HepG2 (cell line): Measurements from ENCODE around the gene CDK17. TPM values are rescaled to one million over a fixed set of nuclear protein-coding genes. Genes with fewer than 3 reads are reported as not detected.

Experiments used
- ATAC-seq: fragments of 200-7000 bp; cut with Tn5 transposase; 3 replicates; pipeline ENCODE4 v1.9.1; 2020; ENCODE audit warnings: mild to moderate bottlenecking, moderate library complexity
- BruUV-seq: library from RNA; stranded (reverse); fragments of 400-500 nt; replicated peaks from 2 replicates; lab custom pipeline; 2021; lab: Mats Ljungman, UMichigan
- CTCF ChIA-PET: fragments of 300-600 bp; formaldehyde crosslinking; extraction: SDS; loops from one replicate; lab custom pipeline; 2021; ENCODE audit warnings: low total read pairs, inconsistent platforms, low intra/inter-chr PET ratio; lab: Yijun Ruan, JAX
- POLR2A ChIA-PET: fragments of 350-600 bp; sonication (Branson Sonifier 250); formaldehyde crosslinking; loops from one replicate; lab custom pipeline; 2020; ENCODE audit warnings: antibody characterized with exemption, inconsistent platforms; lab: Yijun Ruan, JAX
- DNase-seq: peaks from one replicate; pipeline ENCODE4 v3.0.0-alpha.2; 2015; ENCODE audit warnings: low spot score
- FAIRE-seq: peaks from 3 replicates; lab custom pipeline; 2011; peaks lifted over from hg19 to GRCh38; lab: Jason Lieb, UNC
- H2AFZ ChIP-seq: one replicate; pipeline ENCODE4 v1.6.1; 2011; ENCODE audit warnings: low read length, inconsistent platforms
- H3K27ac ChIP-seq: fragments of 300-600 bp; 3 replicates; pipeline ENCODE4 v1.8.0; 2011; ENCODE audit warnings: mixed run types, mild to moderate bottlenecking, mixed read lengths, low read length, inconsistent platforms; ENCODE audit not compliant: insufficient read depth; ENCODE audit errors: extremely low read length
- H3K27me3 ChIP-seq, 2 experiments: fragments of 200-600 bp in 1 of 2; 2 replicates in 1 of 2; 3 replicates in 1 of 2; pipeline versions ENCODE4 v1.6.0 to v1.8.0; 2011; ENCODE audit warnings: low read length in 2 of 2, mild to moderate bottlenecking in 2 of 2, moderate library complexity in 2 of 2, inconsistent platforms in 1 of 2; ENCODE audit not compliant: insufficient read depth in 2 of 2, control insufficient read depth in 1 of 2
- H3K36me3 ChIP-seq, 2 experiments: fragments of 200-600 bp in 1 of 2; replicated peaks in 1 of 2; 2 replicates in 1 of 2; 3 replicates in 1 of 2; pipeline versions ENCODE4 v1.5.1 to v1.8.0; 2011; ENCODE audit warnings: low read length in 2 of 2, inconsistent platforms in 1 of 2; ENCODE audit not compliant: insufficient read depth in 2 of 2, control insufficient read depth in 1 of 2
- H3K4me1 ChIP-seq: 2 replicates; pipeline ENCODE4 v1.5.1; 2012; ENCODE audit warnings: low read length, inconsistent platforms; ENCODE audit not compliant: insufficient read depth
- H3K4me2 ChIP-seq: 2 replicates; pipeline ENCODE4 v1.6.0; 2011; ENCODE audit warnings: low read depth, low read length, inconsistent platforms
- H3K4me3 ChIP-seq, 3 experiments: fragments of 200-600 bp in 1 of 3; sonication (generic), shearing (Covaris generic) in 1 of 3; replicated peaks in 1 of 3; 2 replicates each; pipeline ENCODE4 v1.5.1; 2011 to 2016; ENCODE audit warnings: low read length in 3 of 3, inconsistent platforms in 2 of 3, low read depth in 2 of 3, mild to moderate bottlenecking in 2 of 3, control low read depth in 1 of 3, mixed read lengths in 1 of 3; ENCODE audit not compliant: insufficient read depth in 1 of 3
- H3K79me2 ChIP-seq: one replicate; pipeline ENCODE4 v1.6.1; 2011; ENCODE audit warnings: low read length, inconsistent platforms; ENCODE audit not compliant: insufficient read depth
- H3K9ac ChIP-seq: 2 replicates; pipeline ENCODE4 v1.6.0; 2011; ENCODE audit warnings: mild to moderate bottlenecking, low read depth, low read length, inconsistent platforms; ENCODE audit not compliant: insufficient read depth
- H3K9me3 ChIP-seq: 2 replicates; pipeline ENCODE4 v1.5.1; 2012; ENCODE audit warnings: mild to moderate bottlenecking, low read length
- H4K20me1 ChIP-seq: 2 replicates; pipeline ENCODE4 v1.6.0; 2011; ENCODE audit warnings: inconsistent platforms, mild to moderate bottlenecking, low read length, moderate library complexity; ENCODE audit not compliant: insufficient read depth
- CHD4 ChIP-seq: fragments of 200-600 bp; sonication (generic); IDR thresholded peaks from 2 replicates; pipeline ENCODE4 v1.7.0; 2017; ENCODE audit warnings: mild to moderate bottlenecking, low read length, borderline replicate concordance
- FOSL1 ChIP-seq: sonication (generic); formaldehyde crosslinking; IDR thresholded peaks from 2 replicates; pipeline ENCODE4 v1.9.0; 2021; ENCODE audit warnings: missing genetic modification reagents, borderline replicate concordance
- GMEB2 ChIP-seq: IDR thresholded peaks from 2 replicates; pipeline ENCODE4 v1.6.1; 2016; ENCODE audit warnings: missing biosample characterization, missing genetic modification reagents, low read depth
- MIXL1 ChIP-seq: IDR thresholded peaks from 2 replicates; pipeline ENCODE4 v1.6.1; 2016
- NBN ChIP-seq: fragments of 450-650 bp; conservative IDR thresholded peaks from 2 replicates; pipeline ENCODE4 v1.6.1; 2017
- NFATC3 ChIP-seq: sonication (generic); formaldehyde crosslinking; IDR thresholded peaks from 2 replicates; pipeline ENCODE4 v1.5.1; 2020; ENCODE audit warnings: mild to moderate bottlenecking, missing genetic modification reagents
- RCOR2 ChIP-seq: IDR thresholded peaks from 2 replicates; pipeline ENCODE4 v1.6.1; 2016; ENCODE audit warnings: missing biosample characterization, missing genetic modification reagents
- REL ChIP-seq: sonication (generic); formaldehyde crosslinking; conservative IDR thresholded peaks from 2 replicates; pipeline ENCODE4 v1.8.0; 2022; ENCODE audit warnings: mild to moderate bottlenecking, missing genetic modification reagents, moderate library complexity
- ZNF749 ChIP-seq: sonication (generic); formaldehyde crosslinking; IDR thresholded peaks from 2 replicates; pipeline ENCODE4 v1.8.0; 2022; ENCODE audit warnings: mild to moderate bottlenecking, missing genetic modification reagents, moderate library complexity, borderline replicate concordance
- ZNF878 ChIP-seq: sonication (generic); formaldehyde crosslinking; IDR thresholded peaks from 2 replicates; pipeline ENCODE4 v1.8.1; 2023; ENCODE audit warnings: mild to moderate bottlenecking, missing genetic modification reagents, moderate library complexity
- ZSCAN22 ChIP-seq: sonication (generic); formaldehyde crosslinking; IDR thresholded peaks from 2 replicates; pipeline ENCODE4 v1.4.0; 2020; ENCODE audit warnings: mild to moderate bottlenecking, missing genetic modification reagents
- WGBS: methylation state at CpG from one replicate; pipeline ENCODE4 v1.1.6; 2017; ENCODE audit warnings: low lambda C conversion rate; 5-methylcytosine and 5-hydroxymethylcytosine counted together
- in situ Hi-C: cut with HindIII; loops from 2 replicates; pipeline ENCODE4 v1.10.0; 2017; ENCODE audit warnings: low pct_unique_long_range_greater_than_20kb; ENCODE audit not compliant: extremely low pct_ligation_motif_present
- intact Hi-C: fragments of 100-400 bp; cut with micrococcal nuclease; formaldehyde crosslinking; loops from one replicate; pipeline ENCODE4 v1.10.0; 2022; ENCODE audit not compliant: unreplicated experiment
- polyA plus RNA-seq, 8 experiments: library from polyadenylated mRNA; depleted of rRNA in 3 of 8; stranded (reverse) in 7 of 8; unstranded in 1 of 8; fragments of >200 nt; fragmentation: Illumina TruSeq in 4 of 8; extraction: Trizol in 4 of 8; gene quantifications; 2 replicates each; pipeline versions ENCODE4 v1.2.1 to v1.2.3, GENCODE V29; 2011 to 2016; ENCODE audit warnings: low read depth in 4 of 8, missing spikeins in 1 of 8, mixed read lengths in 1 of 8; ENCODE audit not compliant: insufficient read depth in 1 of 8
- total RNA-seq, 5 experiments: library from RNA; depleted of rRNA; stranded (reverse); fragments of >200 nt; fragmentation: Illumina TruSeq; extraction: Trizol; gene quantifications; 2 replicates each; pipeline ENCODE4 v1.2.3, GENCODE V29; 2016; ENCODE audit warnings: low read depth in 1 of 5
- TF ChIP-seq, protein P1 (sequence below): sonication (generic); formaldehyde crosslinking; IDR thresholded peaks from 2 replicates; pipeline ENCODE4 v1.4.0; 2020; ENCODE audit warnings: missing genetic modification reagents, mild to moderate bottlenecking, borderline replicate concordance
- TF ChIP-seq, protein P2 (sequence below), 2 experiments: sonication (generic) in 1 of 2; formaldehyde crosslinking in 1 of 2; IDR thresholded peaks; 2 replicates each; pipeline versions ENCODE4 v1.4.0 to v1.6.1; 2018 to 2020; ENCODE audit warnings: missing genetic modification reagents in 2 of 2, borderline replicate concordance in 1 of 2, low read depth in 1 of 2, mild to moderate bottlenecking in 1 of 2, missing biosample characterization in 1 of 2

The CDK17 gene
- total and polyA plus RNA-seq, 2 of the 13 experiments (the other 11 are each of a cell fraction or from before 2014, with no cell fraction given): 9.9 to 22.3 TPM

GRCh38 chr12:96237035-96237434 lies 163.2 kb downstream of the CDK17 start:
- no peaks in the 10 kb centered on the region for H4K20me1 ChIP-seq
- no peak for ATAC-seq
- H3K79me2 ChIP-seq: no peaks in the 10 kb centered on the region

More at GRCh38 chr12:96237035-96237434, 163.2 kb downstream of the CDK17 start:
- Histone ChIP-seq H3K27ac (no peak overlapping the region), H3K36me3 (no peaks in the 10 kb centered on the region), H2AFZ (no peak overlapping the region), H3K4me2 (no peak overlapping the region), H3K4me3 (no peak overlapping the region), H3K9me3 (no peaks in the 10 kb centered on the region), H3K9ac (no peak overlapping the region), H3K27me3 (no peaks in the 10 kb centered on the region), H3K4me1 (peaks cover 7% of the 10 kb centered on the region)
- in situ Hi-C loops (no loop called here), intact Hi-C loops (no loop called here)
- DNase-seq: no peak
- WGBS: 97% methylated on average over 5 of the region's 7 CpGs
- POLR2A ChIA-PET: no interaction called here
- CTCF ChIA-PET: no interaction called here
- no TSS peak for BruUV-seq
- no peak for FAIRE-seq
- TF ChIP-seq CHD4: no peak
- no peak for TF ChIP-seq ZSCAN22
- no peak for TF ChIP-seq RCOR2 (CRISPR knock-in tag)
- TF ChIP-seq ZNF749: no peak
- no peak for TF ChIP-seq REL
- TF ChIP-seq MIXL1 (CRISPR knock-in tag): no peak
- TF ChIP-seq, protein P1, sequence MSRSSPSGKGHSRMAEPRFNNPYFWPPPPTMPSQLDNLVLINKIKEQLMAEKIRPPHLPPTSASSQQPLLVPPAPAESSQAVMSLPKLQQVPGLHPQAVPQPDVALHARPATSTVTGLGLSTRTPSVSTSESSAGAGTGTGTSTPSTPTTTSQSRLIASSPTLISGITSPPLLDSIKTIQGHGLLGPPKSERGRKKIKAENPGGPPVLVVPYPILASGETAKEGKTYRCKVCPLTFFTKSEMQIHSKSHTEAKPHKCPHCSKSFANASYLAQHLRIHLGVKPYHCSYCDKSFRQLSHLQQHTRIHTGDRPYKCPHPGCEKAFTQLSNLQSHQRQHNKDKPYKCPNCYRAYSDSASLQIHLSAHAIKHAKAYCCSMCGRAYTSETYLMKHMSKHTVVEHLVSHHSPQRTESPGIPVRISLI: no peak
- no peak for TF ChIP-seq FOSL1 (CRISPR knock-in tag)
- TF ChIP-seq NBN: no peak
- TF ChIP-seq GMEB2 (CRISPR knock-in tag): no peak
- TF ChIP-seq NFATC3 (CRISPR knock-in tag): no peak
- TF ChIP-seq, protein P2, sequence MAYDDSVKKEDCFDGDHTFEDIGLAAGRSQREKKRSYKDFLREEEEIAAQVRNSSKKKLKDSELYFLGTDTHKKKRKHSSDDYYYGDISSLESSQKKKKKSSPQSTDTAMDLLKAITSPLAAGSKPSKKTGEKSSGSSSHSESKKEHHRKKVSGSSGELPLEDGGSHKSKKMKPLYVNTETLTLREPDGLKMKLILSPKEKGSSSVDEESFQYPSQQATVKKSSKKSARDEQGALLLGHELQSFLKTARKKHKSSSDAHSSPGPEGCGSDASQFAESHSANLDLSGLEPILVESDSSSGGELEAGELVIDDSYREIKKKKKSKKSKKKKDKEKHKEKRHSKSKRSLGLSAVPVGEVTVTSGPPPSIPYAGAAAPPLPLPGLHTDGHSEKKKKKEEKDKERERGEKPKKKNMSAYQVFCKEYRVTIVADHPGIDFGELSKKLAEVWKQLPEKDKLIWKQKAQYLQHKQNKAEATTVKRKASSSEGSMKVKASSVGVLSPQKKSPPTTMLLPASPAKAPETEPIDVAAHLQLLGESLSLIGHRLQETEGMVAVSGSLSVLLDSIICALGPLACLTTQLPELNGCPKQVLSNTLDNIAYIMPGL (CRISPR knock-in tag; IDR thresholded peaks at IDR 0.05; ENCODE audit: borderline replicate concordance in 1 of 2, low read depth in 1 of 2): no peak
- no peak for TF ChIP-seq ZNF878 (CRISPR knock-in tag)
- TF ChIP-seq, all 625 proteins: peak for 0
